SK-N-SH (cell line): ENCODE data around the gene PIP4K2A. TPM values are rescaled to one million over a fixed set of nuclear protein-coding genes. Genes with fewer than 3 reads are reported as not detected.

ENCODE experiments used
- CTCF ChIA-PET: fragments of 300-600, 350-600 bp; formaldehyde crosslinking; extraction: SDS; loops from one replicate; lab custom pipeline; 2021; lab: Yijun Ruan, JAX
- POLR2A ChIA-PET: fragments of 350-600 bp; sonication (Branson Sonifier 250); formaldehyde crosslinking; extraction: SDS; loops from one replicate; lab custom pipeline; 2020; ENCODE audit warnings: antibody characterized with exemption, inconsistent platforms; lab: Yijun Ruan, JAX
- DNase-seq: peaks from one replicate; pipeline ENCODE4 v3.0.0; 2012
- H2AFZ ChIP-seq: fragments of 200-600 bp; sonication (generic); 2 replicates; pipeline ENCODE4 v1.8.1; 2016; ENCODE audit warnings: antibody characterized with exemption, mild to moderate bottlenecking, low read depth
- H3F3A ChIP-seq: fragments of 200-600 bp; sonication (generic); replicated peaks from 2 replicates; pipeline ENCODE3; 2016; ENCODE audit warnings: antibody characterized with exemption, mild to moderate bottlenecking; ENCODE audit not compliant: insufficient read depth
- H3K27ac ChIP-seq, 2 experiments: fragments of 200-500 bp in 1 of 2; fragments of 200-600 bp in 1 of 2; sonication (Bioruptor generic) in 1 of 2; sonication (generic), shearing (Covaris generic) in 1 of 2; 2 replicates each; pipeline versions ENCODE4 v1.5.1 to v1.6.1; 2014 to 2016; ENCODE audit warnings: low read depth in 2 of 2, inconsistent platforms in 1 of 2, low read length in 1 of 2, mild to moderate bottlenecking in 1 of 2, mixed read lengths in 1 of 2
- H3K27me3 ChIP-seq: fragments of 200-600 bp; sonication (generic), shearing (Covaris generic); 2 replicates; pipeline ENCODE4 v1.6.1; 2016; ENCODE audit warnings: mixed run types; ENCODE audit not compliant: insufficient read depth
- H3K36me3 ChIP-seq, 2 experiments: fragments of 200-500 bp in 1 of 2; fragments of 200-600 bp in 1 of 2; sonication (Bioruptor generic) in 1 of 2; sonication (generic) in 1 of 2; replicated peaks in 1 of 2; 2 replicates each; pipeline versions ENCODE3 to v1.5.1; 2014 to 2016; ENCODE audit warnings: low read length in 1 of 2, mild to moderate bottlenecking in 1 of 2; ENCODE audit not compliant: insufficient read depth in 2 of 2, control insufficient read depth in 1 of 2
- H3K4me1 ChIP-seq, 2 experiments: fragments of 200-500 bp in 1 of 2; fragments of 200-600 bp in 1 of 2; sonication (Bioruptor generic) in 1 of 2; sonication (generic), shearing (Covaris generic) in 1 of 2; 2 replicates each; pipeline versions ENCODE4 v1.5.1 to v1.6.1; 2014 to 2016; ENCODE audit warnings: low read depth in 1 of 2, low read length in 1 of 2, mixed run types in 1 of 2; ENCODE audit not compliant: insufficient read depth in 2 of 2, control insufficient read depth in 1 of 2
- H3K4me2 ChIP-seq: fragments of 200-600 bp; sonication (generic), shearing (Covaris generic); 2 replicates; pipeline ENCODE4 v1.6.1; 2017; ENCODE audit warnings: mixed run types
- H3K4me3 ChIP-seq, 2 experiments: fragments of 200-500 bp in 1 of 2; fragments of 200-600 bp in 1 of 2; sonication (Bioruptor generic) in 1 of 2; sonication (generic), shearing (Covaris generic) in 1 of 2; 2 replicates each; pipeline versions ENCODE4 v1.5.1 to v1.8.1; 2014 to 2016; ENCODE audit warnings: low read depth in 2 of 2, inconsistent platforms in 1 of 2, low read length in 1 of 2, mild to moderate bottlenecking in 1 of 2, mixed read lengths in 1 of 2, moderate library complexity in 1 of 2
- H3K79me2 ChIP-seq: fragments of 200-600 bp; sonication (generic); 2 replicates; pipeline ENCODE4 v1.8.1; 2017; ENCODE audit warnings: mild to moderate bottlenecking; ENCODE audit not compliant: insufficient read depth
- H3K9ac ChIP-seq: fragments of 200-600 bp; sonication (generic); 2 replicates; pipeline ENCODE4 v1.6.1; 2017; ENCODE audit warnings: mixed run types
- H3K9me2 ChIP-seq: fragments of 200-600 bp; sonication (generic); 2 replicates; pipeline ENCODE4 v1.6.1; 2017; ENCODE audit warnings: mixed run types
- H3K9me3 ChIP-seq: fragments of 200-600 bp; sonication (generic); 2 replicates; pipeline ENCODE4 v1.6.1; 2017; ENCODE audit warnings: mixed run types, mild to moderate bottlenecking, moderate library complexity
- H4K20me1 ChIP-seq: fragments of 200-600 bp; sonication (generic); 2 replicates; pipeline ENCODE4 v1.6.1; 2017; ENCODE audit warnings: mild to moderate bottlenecking, mixed run types; ENCODE audit not compliant: insufficient read depth
- ELF1 ChIP-seq: IDR thresholded peaks from 2 replicates; pipeline ENCODE4 v1.4.0; 2012
- GABPA ChIP-seq: IDR thresholded peaks from 2 replicates; pipeline ENCODE4 v1.4.0; 2012; ENCODE audit warnings: low read depth, mild to moderate bottlenecking
- GATA2 ChIP-seq: sonication (generic); formaldehyde crosslinking; IDR thresholded peaks from 2 replicates; pipeline ENCODE4 v1.5.0; 2020; ENCODE audit warnings: mild to moderate bottlenecking, missing genetic modification reagents
- IRF3 ChIP-seq: fragments of 150-350 bp; IDR thresholded peaks from 2 replicates; pipeline ENCODE4 v1.6.1; 2016; ENCODE audit warnings: mild to moderate bottlenecking, low read depth, low read length
- JUND ChIP-seq: IDR thresholded peaks from 2 replicates; pipeline ENCODE4 v1.4.0; 2012
- MEF2A ChIP-seq: IDR thresholded peaks from 2 replicates; pipeline ENCODE4 v1.4.0; 2012; ENCODE audit warnings: low read depth, borderline replicate concordance
- PBX3 ChIP-seq: IDR thresholded peaks from 2 replicates; pipeline ENCODE4; 2012
- REST ChIP-seq: IDR thresholded peaks from 2 replicates; pipeline ENCODE4 v1.6.1; 2012; ENCODE audit warnings: mild to moderate bottlenecking, low read depth, low read length, moderate library complexity
- RXRA ChIP-seq: IDR thresholded peaks from 2 replicates; pipeline ENCODE4 v1.4.0; 2012; ENCODE audit warnings: low read depth, mild to moderate bottlenecking, borderline replicate concordance
- SMC3 ChIP-seq: IDR thresholded peaks from 2 replicates; pipeline ENCODE4 v1.6.1; 2012; ENCODE audit warnings: low read depth, low read length, improper control_type of control experiment
- TAF1 ChIP-seq: IDR thresholded peaks from 2 replicates; pipeline ENCODE4 v1.6.1; 2012; ENCODE audit warnings: low read depth, mild to moderate bottlenecking, low read length, moderate library complexity, borderline replicate concordance
- TCF12 ChIP-seq: IDR thresholded peaks from 2 replicates; pipeline ENCODE4 v1.4.0; 2012
- USF1 ChIP-seq: IDR thresholded peaks from 2 replicates; pipeline ENCODE4 v1.4.0; 2012; ENCODE audit warnings: low read depth, borderline replicate concordance
- WGBS: methylation state at CpG from one replicate; pipeline ENCODE4 v1.1.6; 2017; ENCODE audit warnings: low lambda C conversion rate; 5-methylcytosine and 5-hydroxymethylcytosine counted together
- polyA plus RNA-seq, 3 experiments: library from polyadenylated mRNA; depleted of rRNA; stranded (reverse); fragments of >200 nt; gene quantifications; 2 replicates each; pipeline ENCODE4 v1.2.3, GENCODE V29; 2012
- TF ChIP-seq, protein P1 (sequence below): IDR thresholded peaks from 2 replicates; pipeline ENCODE4 v1.4.0; 2012; ENCODE audit warnings: low read depth, borderline replicate concordance

The PIP4K2A gene
- polyA plus RNA-seq, 1 of the 3 experiments (the other 2 are of a cell fraction) = 10.8 TPM

DNA sequence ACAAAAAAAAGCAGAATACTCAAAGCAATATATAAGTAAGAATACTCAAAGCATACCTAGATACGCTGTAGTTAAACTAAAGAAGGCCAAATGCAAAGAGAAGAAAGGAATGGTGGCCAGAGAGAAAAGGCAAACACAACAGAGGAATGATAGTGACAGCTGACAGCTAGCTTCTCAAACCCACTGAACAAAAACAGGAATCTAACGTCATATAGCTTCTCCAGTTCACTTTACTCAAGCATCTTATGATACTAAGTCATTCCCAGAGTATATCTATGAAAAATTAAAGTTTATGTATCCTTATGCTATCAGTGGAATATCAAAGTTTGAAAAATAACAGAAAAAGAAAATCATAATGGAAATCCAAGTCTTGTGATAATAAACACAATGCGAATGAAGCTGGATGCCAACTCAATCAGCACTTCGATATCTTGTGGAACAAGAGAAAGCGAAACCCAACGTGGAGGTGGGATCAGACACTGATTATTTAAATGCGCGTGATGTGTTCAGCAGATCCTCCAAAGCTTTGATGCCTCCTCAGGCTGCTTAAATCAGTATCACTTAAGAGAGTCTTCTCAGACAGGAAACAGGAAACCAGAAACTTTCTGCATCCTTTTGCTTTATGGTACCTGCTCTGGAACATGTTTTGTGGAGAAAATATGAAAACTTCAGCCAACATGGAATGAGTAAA is 102.8 kb downstream of the PIP4K2A start:
- Histone ChIP-seq H3K9me2 (no peaks in the 10 kb centered on the region), H3K9ac (no peak overlapping the region), H4K20me1 (no peaks in the 10 kb centered on the region), H3K4me1 (peaks cover 7 to 15% of the 10 kb centered on the region in 2 experiments), H3F3A (no peaks in the 10 kb centered on the region), H3K27me3 (no peaks in the 10 kb centered on the region), H3K4me2 (no peak overlapping the region), H3K27ac (no peak overlapping the region), H3K36me3 (peaks cover 2 to 8% of the 10 kb centered on the region in 2 experiments), H3K79me2 (peaks cover 30% of the 10 kb centered on the region), H2AFZ (no peak overlapping the region), H3K9me3 (no peaks in the 10 kb centered on the region), H3K4me3 (no peak overlapping the region)
- TF ChIP-seq RXRA (no peak), GATA2 (no peak), GABPA (no peak), IRF3 (no peak), SMC3 (no peak), TAF1 (no peak), JUND (no peak), ELF1 (no peak), TCF12 (no peak), REST (no peak), PBX3 (no peak), USF1 (no peak), MEF2A (no peak)
- TF ChIP-seq, protein P1, sequence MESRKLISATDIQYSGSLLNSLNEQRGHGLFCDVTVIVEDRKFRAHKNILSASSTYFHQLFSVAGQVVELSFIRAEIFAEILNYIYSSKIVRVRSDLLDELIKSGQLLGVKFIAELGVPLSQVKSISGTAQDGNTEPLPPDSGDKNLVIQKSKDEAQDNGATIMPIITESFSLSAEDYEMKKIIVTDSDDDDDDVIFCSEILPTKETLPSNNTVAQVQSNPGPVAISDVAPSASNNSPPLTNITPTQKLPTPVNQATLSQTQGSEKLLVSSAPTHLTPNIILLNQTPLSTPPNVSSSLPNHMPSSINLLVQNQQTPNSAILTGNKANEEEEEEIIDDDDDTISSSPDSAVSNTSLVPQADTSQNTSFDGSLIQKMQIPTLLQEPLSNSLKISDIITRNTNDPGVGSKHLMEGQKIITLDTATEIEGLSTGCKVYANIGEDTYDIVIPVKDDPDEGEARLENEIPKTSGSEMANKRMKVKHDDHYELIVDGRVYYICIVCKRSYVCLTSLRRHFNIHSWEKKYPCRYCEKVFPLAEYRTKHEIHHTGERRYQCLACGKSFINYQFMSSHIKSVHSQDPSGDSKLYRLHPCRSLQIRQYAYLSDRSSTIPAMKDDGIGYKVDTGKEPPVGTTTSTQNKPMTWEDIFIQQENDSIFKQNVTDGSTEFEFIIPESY = no peak
- DNase-seq = no peak
- POLR2A ChIA-PET = no interaction called here
- CTCF ChIA-PET = interaction anchor here (0.6 to 1.2 kb wide), 2 partner anchors 66 to 101 kb away, joined by 3 read pairs; no protein-coding TSS in a partner anchor
- 97% methylated on average over 8 of the region's 8 CpGs for WGBS
